ENCODE measurements around the gene ZNF536.

The ZNF536 gene

GRCh38 chr19:30360376-30361106 lies 11.6 kb upstream of the ZNF536 start:
- H3K27ac ChIP-seq = no peak overlapping the region
- TF ChIP-seq CTCF (IDR thresholded peaks at IDR 0.05) (no peak), ZFX (IDR thresholded peaks at IDR 0.05; ENCODE audit: borderline replicate concordance) (no peak)

- H3K27ac ChIP-seq = no peak overlapping the region
- TF ChIP-seq CTCF (IDR thresholded peaks at IDR 0.05) (no peak), ZFX (IDR thresholded peaks at IDR 0.05; ENCODE audit: borderline replicate concordance) (no peak)
These were observed 11.1 kb upstream of the ZNF536 start for GRCh38 chr19:30361107-30361447.

GRCh38 chr19:30361721-30362120 lies 10.5 kb upstream of the ZNF536 start:
- TF ChIP-seq ZFX (IDR thresholded peaks at IDR 0.05; ENCODE audit: borderline replicate concordance) (no peak), CTCF (IDR thresholded peaks at IDR 0.05) (no peak)

GRCh38 chr19:30362156-30362754 lies 9.9 kb upstream of the ZNF536 start:
- no peak overlapping the region for H3K27ac ChIP-seq

More at GRCh38 chr19:30361721-30362120, 10.5 kb upstream of the ZNF536 start:
- no peak overlapping the region for H3K27ac ChIP-seq

GRCh38 chr19:30363073-30363472 lies 9.1 kb upstream of the ZNF536 start:
- H3K27ac ChIP-seq = no peak overlapping the region
- TF ChIP-seq ZFX (IDR thresholded peaks at IDR 0.05; ENCODE audit: borderline replicate concordance) (no peak), CTCF (IDR thresholded peaks at IDR 0.05) (no peak)

More at GRCh38 chr19:30362156-30362754, 9.9 kb upstream of the ZNF536 start:
- no peak for TF ChIP-seq CTCF (IDR thresholded peaks at IDR 0.05)
- no peak for TF ChIP-seq ZFX (IDR thresholded peaks at IDR 0.05; ENCODE audit: borderline replicate concordance)

GRCh38 chr19:30364866-30365800 lies 7.1 kb upstream of the ZNF536 start:
- H3K27ac ChIP-seq = no peak overlapping the region
- TF ChIP-seq ZFX (IDR thresholded peaks at IDR 0.05; ENCODE audit: borderline replicate concordance) = no peak
- TF ChIP-seq CTCF (IDR thresholded peaks at IDR 0.05) = no peak
